Right hindlimb (tissue), 1 donor: ENCODE data around the gene TFDP1.
"Not testable (repeated sequence)": the region's sequence is repeated elsewhere in the genome, so short reads cannot be mapped to it uniquely, and the experiment has no call there.

Experiments
- DNase-seq: peaks from one replicate; pipeline ENCODE4 v3.0.0-alpha.2; 2018

TFDP1 gene

DNA sequence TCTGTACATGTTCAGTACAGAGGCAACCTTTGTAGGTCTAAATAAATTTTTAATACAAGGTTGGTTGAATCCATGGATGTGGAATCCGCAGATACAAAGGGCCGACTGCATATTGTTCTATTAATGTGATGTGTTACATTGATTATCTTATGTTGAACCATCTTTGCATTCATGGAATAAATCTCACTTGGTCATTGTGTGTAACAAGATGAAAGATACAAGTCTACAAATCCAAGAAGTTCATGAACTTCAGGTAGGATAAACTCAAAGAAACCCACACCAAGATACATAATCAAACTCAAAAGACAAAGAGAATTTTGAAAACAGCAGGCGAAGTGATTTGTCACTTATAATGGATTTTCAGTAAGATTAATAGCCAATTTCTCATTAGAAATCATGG lies 8.0 kb upstream of the TFDP1 start:
- DNase-seq, result no peak

DNA sequence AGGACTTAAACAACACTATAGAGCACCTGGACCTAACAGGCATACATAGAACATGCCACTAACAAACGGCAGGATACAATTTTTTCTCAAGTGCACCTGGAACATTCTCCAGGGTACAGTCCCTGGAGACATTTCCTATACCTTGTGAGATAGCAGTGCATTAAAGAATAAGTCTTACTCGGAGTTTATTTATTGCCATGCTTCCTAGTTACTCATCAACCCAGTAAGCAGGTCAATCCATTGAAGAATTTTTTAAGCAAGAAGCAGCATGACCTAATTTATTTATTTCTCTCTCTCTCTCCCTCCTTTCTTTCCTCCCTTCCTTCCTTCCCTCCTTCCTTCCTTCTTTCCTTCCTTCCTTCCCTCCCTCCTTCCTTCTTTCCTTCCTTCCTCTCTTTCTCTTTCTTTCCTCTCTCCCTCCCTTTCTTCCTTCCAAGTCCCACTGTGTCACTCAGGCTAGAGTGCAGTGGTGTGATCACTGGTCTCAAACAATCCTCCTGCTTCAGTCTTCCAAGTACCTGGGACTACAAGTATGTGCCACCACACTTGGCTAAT lies 6.6 kb upstream of the TFDP1 start:
- DNase-seq, result no peak

GRCh38 chr13:113579686-113580085 lies 4.9 kb upstream of the TFDP1 start:
- DNase-seq, result no peak

- DNase-seq, result no peak
Observed at GRCh38 chr13:113581871-113582270, 2.7 kb upstream of the TFDP1 start.

- DNase-seq, result no peak
Observed at GRCh38 chr13:113582841-113583631, 1.5 kb upstream of the TFDP1 start.

DNA sequence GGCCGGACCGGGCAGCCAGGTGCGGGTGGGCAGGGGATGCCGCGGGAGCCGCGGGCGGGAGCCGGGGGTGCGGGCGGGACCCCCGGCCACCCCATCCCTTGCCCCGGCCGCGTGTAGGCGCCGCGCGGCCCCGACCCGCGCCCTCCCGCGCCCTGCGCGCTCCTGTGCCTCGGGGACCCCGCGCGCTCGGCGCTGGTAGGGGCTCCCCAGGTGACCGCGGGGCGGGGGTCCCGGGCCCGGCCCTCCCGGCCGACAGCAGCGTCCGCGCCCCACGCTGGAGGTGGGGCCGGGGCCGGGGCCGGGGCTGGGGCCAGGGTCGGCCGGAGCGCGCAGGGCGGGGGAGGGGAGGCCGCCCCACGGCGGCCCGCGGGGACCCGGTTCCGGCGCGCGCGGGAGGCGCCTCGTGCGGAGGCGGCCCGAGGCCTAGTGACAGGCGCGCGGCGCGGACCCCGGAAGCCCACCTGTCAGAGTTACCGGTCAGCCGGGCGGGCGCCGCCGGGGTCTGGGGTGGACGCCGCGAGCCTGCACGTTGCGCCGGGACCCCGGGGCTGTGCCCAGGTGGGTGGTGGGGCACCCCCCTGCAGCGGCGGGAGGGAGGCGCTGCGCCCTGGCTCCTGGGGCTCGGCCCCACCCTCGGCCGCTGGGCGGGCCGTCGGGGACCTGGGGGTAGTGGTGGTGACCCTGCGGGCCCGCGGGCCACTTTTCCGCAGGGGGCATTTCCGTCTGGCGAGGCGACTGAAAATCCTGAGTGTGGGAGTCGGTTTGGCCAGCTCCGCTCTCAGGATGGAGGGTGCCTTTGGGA lies 518 bp downstream of the TFDP1 start:
- no peak for DNase-seq

DNA sequence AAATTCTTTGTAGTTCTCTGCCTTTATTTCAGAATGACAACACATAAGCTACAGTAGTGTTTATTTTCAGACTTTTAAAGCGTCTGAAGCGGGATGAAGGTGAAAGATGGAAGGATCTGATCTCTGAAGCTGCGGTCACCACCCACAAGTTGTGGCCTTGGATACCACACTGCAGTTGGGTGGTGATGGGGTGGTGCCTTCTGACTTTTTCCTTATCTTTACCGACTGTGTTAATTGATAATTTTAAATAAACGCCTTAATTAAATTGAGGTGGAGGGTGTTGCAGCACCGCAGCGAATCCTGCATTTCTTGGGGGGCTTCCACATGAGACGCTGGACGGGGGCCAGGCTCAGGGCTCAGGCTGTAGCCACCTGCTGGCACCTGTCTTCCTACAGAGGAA lies 1.3 kb downstream of the TFDP1 start:
- DNase-seq, result no peak

DNA sequence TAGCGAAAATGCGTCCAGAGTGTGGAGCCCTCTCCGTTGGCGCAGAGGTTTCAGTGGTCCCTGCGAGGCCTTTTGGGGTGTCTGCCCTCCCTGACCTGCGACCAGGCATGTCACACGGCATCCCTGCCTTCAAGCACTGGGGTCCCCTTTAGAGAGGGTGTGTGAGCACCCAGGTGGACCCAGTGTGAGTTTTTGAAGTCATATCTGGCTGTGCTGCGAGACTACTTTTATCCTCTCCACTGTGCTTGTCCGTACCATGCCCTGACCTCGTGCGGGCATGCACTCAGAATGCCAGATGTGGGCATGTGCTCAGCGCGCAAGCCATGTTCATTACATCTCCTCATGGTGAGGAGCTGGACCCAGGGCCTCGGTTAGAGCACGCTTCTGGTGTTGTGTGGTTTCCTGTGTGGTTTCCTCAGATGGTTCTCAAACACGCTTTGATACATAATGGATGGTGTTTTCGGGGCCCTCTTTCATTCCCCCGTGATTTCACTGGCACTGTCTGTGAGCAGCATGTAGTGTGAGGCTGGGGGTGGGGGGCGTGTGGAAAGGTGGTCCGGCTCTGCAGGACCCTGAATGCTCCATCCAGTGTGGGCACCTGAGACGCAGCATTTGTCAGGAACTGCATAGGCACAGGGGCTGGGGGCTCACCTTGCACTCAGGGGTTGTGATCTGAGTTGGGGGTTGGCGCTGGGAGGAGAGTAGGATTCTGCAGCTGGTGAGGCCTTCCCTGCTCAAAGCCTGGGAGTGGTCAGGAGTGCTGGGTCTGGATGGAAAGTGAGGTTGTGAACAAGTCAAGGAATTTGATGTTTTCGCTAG lies 2.3 kb downstream of the TFDP1 start:
- no peak for DNase-seq

- no peak for DNase-seq
Observed at GRCh38 chr13:113588394-113589111, 4.0 kb downstream of the TFDP1 start.

- no peak for DNase-seq
Observed at GRCh38 chr13:113589251-113589960, 4.9 kb downstream of the TFDP1 start.

DNA sequence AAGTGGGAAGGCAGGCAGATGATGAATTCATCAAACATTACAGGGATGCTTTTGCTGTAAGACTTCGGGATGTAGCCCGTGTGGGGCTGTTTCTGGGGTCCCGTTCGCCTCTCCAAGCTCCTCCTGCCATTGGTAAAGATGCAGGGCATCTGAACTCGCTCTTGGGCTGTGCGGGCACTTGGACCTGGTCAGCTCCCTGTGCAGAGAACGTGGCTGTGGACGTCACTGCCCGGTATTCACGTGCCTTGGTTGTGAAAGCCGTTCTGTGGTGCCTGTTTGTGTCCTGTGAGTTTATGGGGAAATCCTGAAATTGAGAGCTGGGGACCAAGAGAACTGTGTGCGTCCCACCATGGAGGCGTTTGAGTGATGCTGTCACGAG lies 5.4 kb downstream of the TFDP1 start:
- no peak for DNase-seq

DNA sequence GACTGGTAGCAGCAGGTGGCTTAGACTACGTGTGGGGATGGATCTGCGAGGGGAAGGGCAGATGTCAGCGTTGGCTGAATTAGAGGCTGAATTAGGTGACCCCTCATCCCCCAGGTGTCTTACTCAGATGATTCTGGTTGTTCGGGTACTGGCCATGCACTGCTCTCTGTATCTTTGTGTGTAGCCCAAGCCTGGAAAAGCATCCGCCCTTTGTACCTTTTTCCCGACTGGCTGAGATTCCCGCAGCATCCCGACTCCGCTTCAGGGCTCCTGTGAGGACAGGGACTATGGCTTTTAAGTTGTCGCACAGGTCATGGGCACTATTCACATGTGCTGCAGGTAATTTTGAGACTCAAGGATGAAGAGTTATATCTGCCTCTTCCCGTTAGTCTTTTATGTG lies 7.2 kb downstream of the TFDP1 start:
- DNase-seq, result no peak

DNA sequence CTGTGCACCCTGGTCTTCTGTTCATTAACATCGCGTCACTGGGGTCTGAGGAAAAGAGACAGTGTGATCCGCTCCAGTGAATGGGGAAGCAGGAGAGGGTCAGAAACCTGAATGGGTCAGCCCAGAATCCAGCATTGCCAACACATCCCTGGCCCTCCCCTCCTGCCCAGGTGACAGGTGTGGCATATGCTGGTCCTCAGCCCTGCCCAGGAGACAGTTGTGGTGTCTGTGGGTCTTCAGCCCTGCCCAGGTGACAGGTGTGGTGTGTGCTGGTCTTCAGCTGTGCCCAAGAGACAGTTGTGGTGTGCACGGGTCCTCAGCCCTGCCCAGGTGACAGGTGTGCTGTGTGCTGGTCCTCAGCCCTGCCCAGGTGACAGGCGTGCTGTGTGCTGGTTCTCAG lies 8.0 kb downstream of the TFDP1 start:
- DNase-seq, result no peak

DNA sequence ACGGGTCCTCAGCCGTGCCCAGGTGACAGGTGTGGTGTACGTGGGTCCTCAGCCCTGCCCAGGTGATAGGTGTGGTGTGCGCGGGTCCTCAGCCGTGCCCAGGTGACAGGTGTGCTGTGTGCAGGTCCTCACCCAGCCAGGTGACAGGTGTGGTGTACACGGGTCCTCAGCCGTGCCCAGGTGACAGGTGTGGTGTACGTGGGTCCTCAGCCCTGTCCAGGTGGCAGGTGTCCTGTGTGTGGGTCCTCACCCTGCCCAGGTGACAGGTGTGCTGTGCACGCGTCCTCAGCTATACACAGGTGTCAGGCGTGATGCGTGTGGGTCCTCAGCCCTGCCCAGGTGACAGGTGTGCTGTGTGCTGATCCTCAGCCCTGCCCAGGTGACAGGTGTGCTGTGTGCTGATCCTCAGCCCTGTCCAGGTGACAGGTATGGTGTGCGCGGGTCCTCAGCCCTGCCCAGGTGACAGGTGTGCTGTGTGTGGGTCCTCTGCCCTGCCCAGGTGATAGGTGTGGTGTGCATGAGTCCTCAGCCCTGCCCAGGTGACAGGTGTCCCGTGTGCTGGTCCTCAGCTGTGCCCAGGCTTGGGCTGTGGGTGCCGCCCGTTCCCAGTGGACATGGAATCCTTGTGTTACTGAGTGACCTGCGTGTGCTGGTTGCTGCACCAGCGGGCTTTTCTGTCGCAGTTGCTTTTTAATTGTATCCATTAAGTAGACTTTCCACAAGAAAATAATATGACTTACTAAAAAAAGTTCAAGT lies 9.7 kb downstream of the TFDP1 start:
- not testable (repeated sequence) for DNase-seq

DNA sequence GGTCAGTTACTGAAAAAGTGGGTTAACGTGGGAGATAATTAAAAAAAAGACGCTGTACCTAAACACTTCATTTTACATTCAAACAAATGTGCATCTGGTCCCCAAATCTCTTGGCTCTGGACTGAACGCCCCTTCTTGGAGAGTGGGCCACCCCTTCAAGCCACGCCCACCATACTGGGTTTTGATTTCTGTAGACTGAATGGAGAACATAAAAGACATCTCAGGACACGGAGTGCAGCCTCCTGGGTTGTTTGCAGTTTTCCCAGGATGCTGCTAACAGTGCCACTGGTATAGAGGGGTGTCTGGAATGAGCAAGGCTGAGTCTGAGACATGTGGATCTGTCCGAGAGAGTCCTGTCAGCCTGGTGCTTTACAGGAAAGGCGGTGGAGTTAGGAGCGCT lies 10.6 kb downstream of the TFDP1 start:
- no peak for DNase-seq

- DNase-seq, result no peak
Observed at GRCh38 chr13:113596321-113597200, 12.0 kb downstream of the TFDP1 start.

GRCh38 chr13:113597391-113598080 lies 13.0 kb downstream of the TFDP1 start:
- DNase-seq, result no peak

DNA sequence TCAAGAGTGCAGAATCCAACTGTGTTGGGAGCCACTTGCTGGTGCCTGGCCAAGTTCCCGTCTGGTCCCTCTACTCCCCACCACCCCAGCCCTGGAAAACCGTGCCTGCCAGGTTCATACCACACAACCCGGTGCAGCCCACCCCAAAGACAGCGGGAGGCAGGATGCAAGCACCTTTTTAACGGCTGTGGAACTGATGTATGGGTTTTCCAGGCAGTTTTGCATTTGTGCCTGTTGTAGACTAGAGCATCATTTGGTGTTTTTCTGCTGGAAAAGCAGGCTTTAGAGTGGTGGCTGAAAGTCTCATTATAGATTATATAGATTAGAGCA lies 13.5 kb downstream of the TFDP1 start:
- no peak for DNase-seq

DNA sequence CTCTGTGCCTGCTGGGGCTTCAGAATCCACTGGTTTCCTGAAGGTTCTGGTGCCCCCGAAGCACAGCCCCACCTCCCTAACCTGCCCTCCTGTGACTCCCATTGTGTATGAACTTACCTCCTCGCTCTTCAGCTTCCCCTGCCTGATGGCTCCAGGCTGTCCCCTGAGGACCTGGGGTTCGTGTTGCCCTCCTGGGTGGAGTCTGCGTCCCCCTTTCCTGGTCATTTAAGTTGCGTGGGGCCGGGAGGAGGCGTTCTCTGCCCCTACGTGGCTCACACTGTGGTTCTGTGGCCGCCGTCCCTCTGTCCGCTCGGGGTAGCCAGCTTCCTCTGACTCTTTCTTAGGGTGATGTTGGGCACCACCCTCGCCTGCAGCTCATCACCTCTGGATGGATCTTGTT lies 13.9 kb downstream of the TFDP1 start:
- no peak for DNase-seq

GRCh38 chr13:113599391-113599790 lies 14.8 kb downstream of the TFDP1 start:
- DNase-seq, result no peak
